Activated CD4-positive, alpha-beta memory T cell treated with anti-CD3 and anti-CD28 coated beads for 36 hours (primary cell): ENCODE measurements around the gene MYLIP. TPM values are rescaled to one million over a fixed set of nuclear protein-coding genes. Genes with fewer than 3 reads are reported as not detected.

Source experiments
- CTCF ChIA-PET: fragments of 350-600 bp; sonication (Branson Sonifier 250); formaldehyde crosslinking; loops from one replicate; lab custom pipeline; 2021; ENCODE audit warnings: antibody characterized with exemption, inconsistent platforms; lab: Charles Lee
- POLR2A ChIA-PET: fragments of 350-600 bp; sonication (Branson Sonifier 250); formaldehyde crosslinking; loops from one replicate; lab custom pipeline; 2021; ENCODE audit warnings: antibody characterized with exemption; lab: Charles Lee
- DNase-seq: peaks from one replicate; pipeline ENCODE4 v3.0.0-alpha.2; 2020
- H3K27ac Mint-ChIP-seq: one replicate; pipeline ENCODE4 v1.8.0; 2021; ENCODE audit warnings: mixed read lengths
- H3K27me3 Mint-ChIP-seq: one replicate; pipeline ENCODE4 v1.8.0; 2021; ENCODE audit warnings: mixed read lengths
- H3K36me3 Mint-ChIP-seq: one replicate; pipeline ENCODE4 v1.8.0; 2021; ENCODE audit warnings: mixed read lengths
- H3K4me1 Mint-ChIP-seq: one replicate; pipeline ENCODE4 v1.8.0; 2021; ENCODE audit warnings: low read depth, mixed read lengths
- H3K4me3 Mint-ChIP-seq: one replicate; pipeline ENCODE4 v1.8.0; 2021; ENCODE audit warnings: mild to moderate bottlenecking, mixed read lengths
- H3K9me3 Mint-ChIP-seq: one replicate; pipeline ENCODE4 v1.8.0; 2021; ENCODE audit warnings: mixed read lengths
- intact Hi-C: fragments of 100-400 bp; cut with micrococcal nuclease; formaldehyde crosslinking; loops from one replicate; pipeline ENCODE4 v1.15.1; 2023
- total RNA-seq, 2 experiments: library from RNA; stranded (reverse); gene quantifications; one replicate each; pipeline ENCODE4 v1.2.3, GENCODE V29; 2021

The MYLIP gene
- total RNA-seq, 2 experiments from 2014 or later: 11.4 TPM

DNA sequence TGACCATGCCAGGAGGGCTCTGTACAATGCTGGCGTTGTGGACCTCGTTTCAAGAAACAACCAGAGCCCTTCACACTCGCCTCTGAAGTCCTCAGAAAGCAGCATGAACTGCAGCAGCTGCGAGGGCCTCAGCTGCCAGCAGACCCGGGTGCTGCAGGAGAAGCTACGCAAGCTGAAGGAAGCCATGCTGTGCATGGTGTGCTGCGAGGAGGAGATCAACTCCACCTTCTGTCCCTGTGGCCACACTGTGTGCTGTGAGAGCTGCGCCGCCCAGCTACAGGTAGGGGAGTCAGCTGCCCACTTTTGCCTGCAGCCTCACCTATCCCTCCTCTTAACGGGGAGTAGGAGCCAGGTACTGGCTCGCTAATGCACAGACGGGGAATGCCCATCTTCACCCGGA is 16.2 kb downstream of the MYLIP start:
- Mint-ChIP-seq H3K27ac (no peak overlapping the region), H3K4me3 (no peak overlapping the region), H3K9me3 (no peaks in the 10 kb centered on the region), H3K36me3 (peaks cover 72% of the 10 kb centered on the region), H3K27me3 (no peaks in the 10 kb centered on the region), H3K4me1 (peaks cover 9% of the 10 kb centered on the region)
- intact Hi-C loops: no loop called here
- DNase-seq: no peak
- POLR2A ChIA-PET: no interaction called here
- CTCF ChIA-PET: no interaction called here

- POLR2A ChIA-PET: no interaction called here
- intact Hi-C loops: no loop called here
- Mint-ChIP-seq H3K4me1 (no peaks in the 10 kb centered on the region), H3K9me3 (no peaks in the 10 kb centered on the region), H3K36me3 (peaks cover 71% of the 10 kb centered on the region), H3K27ac (no peak overlapping the region), H3K4me3 (no peak overlapping the region), H3K27me3 (no peaks in the 10 kb centered on the region)
- no peak for DNase-seq
- CTCF ChIA-PET: interaction anchor here (1.2 kb wide), 1 partner anchor 252 kb away, joined by 3 read pairs; no protein-coding TSS in a partner anchor
These were observed 17.1 kb downstream of the MYLIP start for GRCh38 chr6:16146028-16146427.

DNA sequence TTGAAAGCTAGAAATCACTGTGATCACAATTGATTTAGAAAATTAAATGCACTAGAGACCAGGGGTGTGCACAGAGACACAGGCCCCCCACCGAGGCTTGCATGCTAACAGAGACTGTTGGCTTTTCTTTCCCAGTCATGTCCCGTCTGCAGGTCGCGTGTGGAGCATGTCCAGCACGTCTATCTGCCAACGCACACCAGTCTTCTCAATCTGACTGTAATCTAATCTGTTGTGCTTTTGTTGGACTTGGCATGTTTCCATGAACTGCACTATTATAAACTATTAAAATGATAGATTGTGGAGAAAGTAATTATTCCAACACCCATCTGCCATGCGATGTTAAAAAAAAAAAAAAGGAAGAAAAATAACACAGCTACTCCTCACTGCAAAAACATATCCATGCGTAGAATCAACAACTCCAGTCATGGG is 17.7 kb downstream of the MYLIP start:
- Mint-ChIP-seq H3K36me3 (peaks cover 73% of the 10 kb centered on the region), H3K27me3 (no peaks in the 10 kb centered on the region), H3K9me3 (no peaks in the 10 kb centered on the region), H3K4me3 (no peak overlapping the region), H3K27ac (no peak overlapping the region), H3K4me1 (no peaks in the 10 kb centered on the region)
- POLR2A ChIA-PET: interaction anchor here (1.6 kb wide), 1 partner anchor 9 kb away, joined by 3 read pairs; no protein-coding TSS in a partner anchor
- intact Hi-C loops: no loop called here
- CTCF ChIA-PET: interaction anchor here (1.2 to 1.6 kb wide), 2 partner anchors 253 to 455 kb away, joined by 3 read pairs; no protein-coding TSS in a partner anchor
- no peak for DNase-seq

GRCh38 chr6:16148498-16148897 is 19.6 kb downstream of the MYLIP start:
- no peak for DNase-seq
- ChIA-PET POLR2A (no interaction called here), CTCF (no interaction called here)
- Mint-ChIP-seq H3K27ac (no peak overlapping the region), H3K9me3 (no peaks in the 10 kb centered on the region), H3K4me3 (no peak overlapping the region), H3K36me3 (peaks cover 68% of the 10 kb centered on the region), H3K4me1 (no peaks in the 10 kb centered on the region), H3K27me3 (no peaks in the 10 kb centered on the region)
- intact Hi-C loops: no loop called here

DNA sequence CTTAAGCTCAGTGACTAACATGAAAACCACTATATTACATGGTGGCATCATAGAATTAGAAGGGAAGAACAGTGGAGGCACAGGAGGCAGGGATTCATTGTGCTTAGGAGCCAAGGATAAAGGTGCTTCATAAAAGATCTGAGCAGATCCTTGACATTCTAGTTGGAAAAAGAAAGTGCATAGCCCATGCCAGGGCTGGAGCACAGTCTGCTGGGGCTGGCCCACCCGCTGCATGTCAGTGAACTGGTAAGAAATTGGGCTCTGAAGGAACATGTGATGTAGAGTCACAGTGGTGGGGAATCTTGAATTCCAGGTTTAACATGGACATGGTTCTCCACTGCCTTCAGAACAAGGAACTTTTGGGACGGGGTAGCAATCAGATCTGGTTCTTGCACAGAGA is 20.4 kb downstream of the MYLIP start:
- ChIA-PET POLR2A (no interaction called here), CTCF (no interaction called here)
- Mint-ChIP-seq H3K36me3 (peaks cover 70% of the 10 kb centered on the region), H3K27me3 (no peaks in the 10 kb centered on the region), H3K4me3 (no peak overlapping the region), H3K4me1 (no peaks in the 10 kb centered on the region), H3K9me3 (no peaks in the 10 kb centered on the region), H3K27ac (no peak overlapping the region)
- DNase-seq: no peak
- intact Hi-C loops: no loop called here

DNA sequence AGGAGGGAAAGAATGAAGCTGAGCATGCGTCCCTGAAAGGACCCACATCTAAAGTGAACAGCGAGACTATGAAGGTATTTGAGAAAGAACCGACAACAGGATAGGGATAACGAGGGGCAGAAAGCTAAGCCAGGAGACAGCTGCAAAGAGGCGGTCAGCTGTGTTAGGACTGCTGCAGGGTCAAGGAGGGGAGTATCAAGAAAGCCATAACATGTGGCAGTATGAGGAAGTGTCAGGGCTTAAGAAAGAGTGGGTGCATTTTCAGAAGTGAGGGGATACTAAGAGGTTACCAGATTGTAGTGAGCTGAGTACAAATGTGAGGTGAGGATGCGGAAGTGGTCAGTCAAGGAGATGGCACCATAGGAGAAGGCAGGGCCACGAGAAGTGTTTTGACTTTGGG is 21.2 kb downstream of the MYLIP start:
- no peak for DNase-seq
- Mint-ChIP-seq H3K4me3 (no peak overlapping the region), H3K9me3 (peaks cover under 1% of the 10 kb centered on the region), H3K36me3 (peaks cover 75% of the 10 kb centered on the region), H3K27me3 (no peaks in the 10 kb centered on the region), H3K27ac (no peak overlapping the region), H3K4me1 (no peaks in the 10 kb centered on the region)
- ChIA-PET POLR2A (no interaction called here), CTCF (interaction anchor here (1.3 kb wide), 1 partner anchor 33 kb away, joined by 3 read pairs; no protein-coding TSS in a partner anchor)
- intact Hi-C loops: no loop called here

- no peaks in the 10 kb centered on the region for H3K27me3 Mint-ChIP-seq
- H3K9me3 Mint-ChIP-seq: peaks cover 21% of the 10 kb centered on the region
- ChIA-PET POLR2A (no interaction called here), CTCF (no interaction called here)
- intact Hi-C loops: no loop called here
- peaks cover 68% of the 10 kb centered on the region for H3K36me3 Mint-ChIP-seq
- no peak overlapping the region for H3K27ac Mint-ChIP-seq
- DNase-seq: no peak
- H3K4me3 Mint-ChIP-seq: no peak overlapping the region
- H3K4me1 Mint-ChIP-seq: no peaks in the 10 kb centered on the region
These were observed 24.4 kb downstream of the MYLIP start for GRCh38 chr6:16153211-16153820.

- Mint-ChIP-seq H3K36me3 (peaks cover 57% of the 10 kb centered on the region), H3K27ac (no peak overlapping the region), H3K27me3 (no peaks in the 10 kb centered on the region), H3K9me3 (peaks cover 21% of the 10 kb centered on the region), H3K4me1 (no peaks in the 10 kb centered on the region), H3K4me3 (no peak overlapping the region)
- ChIA-PET POLR2A (interaction anchor here (0.6 kb wide), 1 partner anchor 28 kb away, joined by 3 read pairs; no protein-coding TSS in a partner anchor), CTCF (interaction anchor here (0.6 kb wide), 1 partner anchor 811 kb away, joined by 4 read pairs; no protein-coding TSS in a partner anchor)
- intact Hi-C loops: no loop called here
- DNase-seq: no peak
These were observed 26.0 kb downstream of the MYLIP start for GRCh38 chr6:16154904-16155303.

- CTCF ChIA-PET: no interaction called here
- H3K27ac Mint-ChIP-seq: no peak overlapping the region
- no peak for DNase-seq
- POLR2A ChIA-PET: interaction anchor here (0.6 kb wide), 1 partner anchor 251 kb away, joined by 3 read pairs; no protein-coding TSS in a partner anchor
- peaks cover 8% of the 10 kb centered on the region for H3K4me1 Mint-ChIP-seq
- no peaks in the 10 kb centered on the region for H3K27me3 Mint-ChIP-seq
- H3K4me3 Mint-ChIP-seq: no peak overlapping the region
- H3K9me3 Mint-ChIP-seq: peaks cover 21% of the 10 kb centered on the region
- peaks cover 39% of the 10 kb centered on the region for H3K36me3 Mint-ChIP-seq
- intact Hi-C loops: no loop called here
These were observed 28.6 kb downstream of the MYLIP start for GRCh38 chr6:16157492-16157891.

DNA sequence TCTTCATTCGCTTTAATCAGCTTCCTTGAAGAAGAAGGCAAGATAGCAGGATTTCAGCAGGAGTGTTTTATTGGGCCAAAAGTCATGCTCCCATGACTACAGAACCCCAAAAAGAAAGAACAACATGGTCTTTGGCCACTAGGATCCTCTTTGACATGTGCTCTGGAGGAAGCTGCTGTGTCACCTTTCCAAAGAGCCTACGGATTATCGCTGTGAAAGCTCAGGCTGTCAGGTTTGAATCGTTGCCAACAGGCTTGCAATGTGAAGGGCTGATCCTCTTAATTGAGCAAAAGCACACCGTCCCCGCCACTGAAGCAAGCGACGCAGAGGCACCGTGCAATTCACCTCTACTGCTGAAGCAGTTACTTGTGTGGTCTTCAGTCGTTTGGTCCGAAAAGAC is 29.0 kb downstream of the MYLIP start:
- Mint-ChIP-seq H3K4me1 (peaks cover 9% of the 10 kb centered on the region), H3K27me3 (no peaks in the 10 kb centered on the region), H3K4me3 (no peak overlapping the region), H3K27ac (no peak overlapping the region), H3K36me3 (peaks cover 35% of the 10 kb centered on the region), H3K9me3 (peaks cover 21% of the 10 kb centered on the region)
- ChIA-PET CTCF (no interaction called here), POLR2A (interaction anchor here (0.6 kb wide), 1 partner anchor 252 kb away, joined by 3 read pairs; no protein-coding TSS in a partner anchor)
- DNase-seq: no peak
- intact Hi-C loops: no loop called here

- POLR2A ChIA-PET: no interaction called here
- Mint-ChIP-seq H3K4me1 (peaks cover 16% of the 10 kb centered on the region), H3K4me3 (no peak overlapping the region), H3K36me3 (peaks cover 26% of the 10 kb centered on the region), H3K27me3 (no peaks in the 10 kb centered on the region), H3K27ac (no peak overlapping the region), H3K9me3 (peaks cover 21% of the 10 kb centered on the region)
- DNase-seq: no peak
- CTCF ChIA-PET: interaction anchor here (1.1 kb wide), 1 partner anchor 24 kb away, joined by 3 read pairs; no protein-coding TSS in a partner anchor
- intact Hi-C loops: no loop called here
These were observed 30.2 kb downstream of the MYLIP start for GRCh38 chr6:16158943-16159557.

- Mint-ChIP-seq H3K4me3 (no peak overlapping the region), H3K36me3 (peaks cover 9% of the 10 kb centered on the region), H3K9me3 (peaks cover 15% of the 10 kb centered on the region), H3K4me1 (peaks cover 16% of the 10 kb centered on the region), H3K27ac (no peak overlapping the region), H3K27me3 (peaks cover 5% of the 10 kb centered on the region)
- DNase-seq: no peak
- ChIA-PET POLR2A (no interaction called here), CTCF (interaction anchor here (1.0 kb wide), 1 partner anchor 23 kb away, joined by 3 read pairs; no protein-coding TSS in a partner anchor)
- intact Hi-C loops: no loop called here
These were observed 31.9 kb downstream of the MYLIP start for GRCh38 chr6:16160794-16161193.
